Middle frontal gyrus (tissue), 1 donor: ENCODE results near the gene USF1.
"Not testable (repeated sequence)": the region's sequence is repeated elsewhere in the genome, so short reads cannot be mapped to it uniquely, and the experiment has no call there.

Source experiments
- DNase-seq: peaks from one replicate; pipeline ENCODE4 v3.0.0-alpha.2; 2015; ENCODE audit warnings: low spot score; ENCODE audit errors: extremely low spot score

Gene USF1

DNA sequence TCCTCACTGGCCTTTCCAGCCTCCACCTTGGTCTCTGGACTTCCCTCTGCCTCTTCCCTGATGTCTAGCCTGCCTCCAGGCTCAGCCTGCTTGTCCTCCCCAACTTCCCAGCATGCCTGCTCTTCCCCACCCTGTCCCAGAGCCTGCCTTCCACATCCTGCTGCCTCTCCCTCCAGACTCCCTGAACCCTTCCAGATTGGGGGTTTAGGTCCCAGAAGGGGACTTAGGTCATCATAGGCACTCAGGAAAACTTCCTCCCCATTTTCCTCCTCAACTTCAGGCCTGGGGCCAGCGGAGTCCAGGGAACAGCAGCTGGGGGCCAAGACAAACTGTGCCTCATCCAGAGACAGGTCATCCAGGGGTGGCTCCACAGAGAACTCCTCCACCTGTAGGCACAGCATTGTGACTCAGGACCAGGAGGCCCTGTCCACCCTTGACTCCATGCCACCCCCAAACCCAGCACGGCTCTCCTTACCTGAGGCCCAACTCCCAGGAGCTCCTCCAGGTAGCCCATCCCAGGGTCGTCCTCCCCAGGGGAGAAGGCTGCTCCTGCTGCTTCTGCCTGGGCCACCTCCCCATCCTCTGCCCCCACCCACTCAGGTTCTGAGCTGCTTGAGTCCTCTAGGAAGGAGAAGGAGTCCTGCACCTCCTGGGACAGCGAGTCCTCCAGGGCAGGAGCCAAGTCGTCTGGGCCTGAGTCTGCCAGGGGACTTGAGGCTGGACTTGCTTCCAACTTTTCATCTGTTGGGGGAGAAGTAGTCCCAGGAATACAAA lies 3.4 kb upstream of the USF1 start:
- DNase-seq, result no peak

DNA sequence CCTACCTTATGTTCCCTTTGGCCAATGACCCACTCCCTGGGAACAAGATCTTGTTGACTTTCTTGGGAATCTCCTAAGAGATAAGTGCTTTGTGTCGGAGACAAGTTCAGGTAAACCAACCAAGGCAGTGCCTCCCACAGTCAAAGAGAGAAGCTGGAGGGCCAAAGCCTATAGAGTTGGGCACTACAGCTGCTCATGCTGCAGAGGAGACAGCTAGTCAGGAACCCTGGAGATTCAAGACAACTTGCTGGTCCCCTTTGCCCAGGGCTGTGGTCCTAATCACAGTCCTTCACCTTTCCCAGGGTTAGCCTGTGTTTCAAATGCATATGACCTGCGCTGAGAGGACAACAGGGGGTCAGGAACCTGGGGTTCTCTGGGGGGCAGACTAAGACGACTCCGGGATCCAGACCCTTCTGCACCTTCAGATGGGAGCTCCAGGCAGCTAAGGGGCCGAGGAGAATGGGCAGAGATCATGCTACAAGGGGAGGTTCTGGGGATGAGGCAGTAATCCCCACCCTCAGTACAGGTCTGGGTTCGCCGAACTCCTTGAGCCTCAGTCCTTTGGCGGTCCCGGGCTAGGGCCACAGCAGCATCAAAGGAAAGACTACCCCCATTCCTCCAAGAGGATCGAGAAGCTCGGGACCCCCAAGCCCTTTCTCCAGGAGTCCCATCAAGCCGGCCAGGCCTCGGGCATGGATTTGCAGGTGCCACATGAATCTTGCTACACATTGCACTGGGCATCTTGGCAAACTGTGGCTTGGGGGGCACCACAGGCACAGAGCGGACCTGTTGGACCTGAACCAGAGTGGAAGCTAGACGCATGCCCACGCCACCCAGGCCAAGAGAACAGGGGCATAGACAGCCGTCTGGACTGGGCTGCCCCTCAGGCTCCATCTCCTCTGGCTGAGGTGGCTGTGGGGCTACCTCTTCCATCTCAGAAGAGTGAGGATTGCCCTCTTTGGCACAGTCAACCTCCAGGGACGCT lies 2.0 kb upstream of the USF1 start:
- no peak for DNase-seq

DNA sequence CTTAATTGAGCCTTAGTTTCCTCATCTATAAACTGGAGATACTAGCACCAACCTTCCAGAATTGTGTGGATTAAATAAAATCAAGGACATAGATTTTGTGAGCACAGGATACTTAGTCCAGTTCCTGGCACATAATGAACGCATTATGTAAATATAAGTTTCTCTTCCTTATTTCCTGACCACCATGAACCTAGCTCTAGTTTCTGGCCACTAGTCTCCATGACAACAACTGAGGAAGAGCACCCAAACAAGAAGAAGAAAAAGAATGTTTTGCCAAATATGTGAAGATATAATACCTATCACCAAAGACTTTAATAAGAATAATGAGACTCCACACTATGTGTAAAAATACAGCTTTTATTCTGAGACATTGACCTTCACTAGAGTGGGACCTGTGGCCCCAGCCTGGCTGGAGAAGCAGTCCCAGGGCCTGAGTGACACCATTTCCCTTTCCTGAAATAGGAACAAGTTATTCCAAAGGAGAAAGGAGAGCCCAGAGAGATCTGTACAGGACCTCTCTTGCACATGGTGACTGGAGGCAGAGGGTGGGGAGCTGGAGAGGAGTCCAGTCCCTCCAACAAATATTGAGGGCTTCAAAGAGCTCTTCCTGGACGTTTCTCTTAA lies 940 bp upstream of the USF1 start:
- no peak for DNase-seq

- peak; percentile 20 for DNase-seq
These were observed 655 bp downstream of the USF1 start for GRCh38 chr1:161044908-161045735.

- DNase-seq, result no peak
These were observed 1.3 kb downstream of the USF1 start for GRCh38 chr1:161044535-161044907.

DNA sequence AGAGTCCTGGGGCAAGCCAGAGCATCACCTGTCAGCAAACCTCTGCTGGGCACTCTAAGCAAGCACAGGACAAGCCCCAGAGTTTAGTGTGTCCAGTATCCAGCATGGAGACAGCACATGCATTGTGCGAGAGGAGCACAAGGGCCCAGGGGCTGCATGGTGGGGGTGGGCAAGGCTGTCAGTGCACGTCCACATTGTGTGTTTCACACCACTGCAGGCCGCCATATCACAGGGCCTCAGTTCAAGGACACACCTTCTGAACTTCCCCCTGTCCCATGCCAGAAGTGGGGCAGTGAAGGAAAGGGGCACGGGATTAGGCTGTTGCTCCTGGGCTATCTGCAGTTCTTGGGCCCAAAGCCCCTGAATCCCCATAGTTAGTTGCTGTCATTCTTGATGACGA lies 6.2 kb downstream of the USF1 start:
- no peak for DNase-seq

DNA sequence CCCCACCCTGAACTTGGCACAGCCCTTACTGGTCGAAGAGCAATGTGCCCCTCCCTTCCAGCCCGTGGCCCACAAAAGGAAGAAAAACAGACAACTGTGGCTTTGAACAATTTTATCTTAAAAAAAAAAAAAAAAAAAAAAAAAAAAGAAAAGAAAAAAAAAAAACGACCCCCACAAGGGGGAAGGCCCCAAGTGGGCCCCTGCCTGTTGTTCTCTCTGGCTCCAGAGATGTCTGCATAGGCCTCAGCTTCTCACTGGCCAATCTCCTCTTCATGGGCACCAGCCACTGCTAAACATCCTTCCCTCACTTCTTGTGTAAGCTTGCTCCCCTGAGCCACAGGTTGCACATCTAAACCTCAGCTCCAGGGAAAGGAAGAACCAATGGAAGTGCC lies 6.6 kb downstream of the USF1 start:
- no peak for DNase-seq

- DNase-seq, result peak; percentile 34
These were observed 7.1 kb downstream of the USF1 start, which contains the start of gene TSTD1 for GRCh38 chr1:161038523-161039153. TSS of gene TSTD1 (minus strand) at chr1:161038964. CDS start at chr1:161038889, 75 bp downstream.

DNA sequence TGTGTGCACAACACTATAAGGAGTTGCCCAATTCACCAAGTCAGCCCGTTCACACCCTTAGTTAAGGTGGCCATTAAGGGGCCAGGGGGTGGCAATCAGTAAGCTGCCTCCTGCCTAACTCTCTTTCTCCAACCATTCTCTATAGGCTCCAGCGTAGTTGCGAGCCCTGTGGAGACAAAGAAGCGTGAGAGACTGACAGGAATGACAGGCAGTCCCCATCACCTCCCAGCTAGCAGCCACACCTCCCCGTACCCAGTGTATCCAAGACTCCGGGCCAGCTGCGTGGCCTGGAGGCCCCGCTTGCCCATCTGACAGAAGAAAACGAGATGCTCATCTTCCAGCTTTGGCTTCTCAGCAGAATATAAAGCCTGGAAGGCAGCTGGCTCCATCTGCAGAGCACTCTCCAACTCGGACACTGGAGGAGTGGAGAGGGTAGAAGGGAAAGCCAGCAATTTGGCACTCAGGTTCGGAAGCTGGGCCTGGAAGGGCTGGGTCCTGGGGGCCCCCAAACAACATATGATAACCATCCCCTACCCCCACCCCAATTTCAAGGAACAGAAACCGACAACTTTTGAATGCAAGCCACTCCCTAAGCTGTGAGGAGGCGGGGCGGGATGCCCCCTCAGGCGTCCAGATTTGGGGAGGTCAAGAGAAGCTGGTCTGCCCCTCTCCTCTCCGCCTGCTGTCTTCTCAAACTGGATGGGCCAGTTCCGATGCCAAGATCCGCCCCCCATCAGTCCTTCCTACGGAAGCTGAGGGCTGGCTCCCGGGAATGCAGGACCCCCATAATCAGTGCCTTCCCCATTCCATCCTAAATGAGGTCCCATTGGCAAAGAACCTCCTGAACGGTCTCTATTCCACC lies 7.9 kb downstream of the USF1 start:
- DNase-seq, result no peak

GRCh38 chr1:161033751-161034150 lies 12.0 kb downstream of the USF1 start:
- DNase-seq, result no peak

DNA sequence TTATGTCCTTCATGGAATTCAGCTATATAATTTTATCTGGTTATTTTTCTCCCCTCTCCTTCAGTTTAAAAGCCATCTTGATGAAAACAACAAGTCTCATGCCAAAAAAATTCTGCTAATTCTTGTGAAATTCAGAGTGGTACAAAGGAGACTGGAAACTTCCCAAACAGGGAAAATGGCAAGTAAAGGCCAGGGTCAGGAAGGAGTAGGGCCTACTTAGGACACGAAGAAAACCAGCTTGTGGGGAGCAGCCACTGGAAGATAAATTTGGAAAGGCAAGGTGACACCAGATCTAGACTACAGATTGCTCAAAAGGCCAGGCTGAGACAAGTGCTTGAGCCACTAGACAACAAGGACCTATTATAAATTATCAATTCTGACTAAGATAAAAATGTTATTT lies 13.4 kb downstream of the USF1 start:
- no peak for DNase-seq

DNA sequence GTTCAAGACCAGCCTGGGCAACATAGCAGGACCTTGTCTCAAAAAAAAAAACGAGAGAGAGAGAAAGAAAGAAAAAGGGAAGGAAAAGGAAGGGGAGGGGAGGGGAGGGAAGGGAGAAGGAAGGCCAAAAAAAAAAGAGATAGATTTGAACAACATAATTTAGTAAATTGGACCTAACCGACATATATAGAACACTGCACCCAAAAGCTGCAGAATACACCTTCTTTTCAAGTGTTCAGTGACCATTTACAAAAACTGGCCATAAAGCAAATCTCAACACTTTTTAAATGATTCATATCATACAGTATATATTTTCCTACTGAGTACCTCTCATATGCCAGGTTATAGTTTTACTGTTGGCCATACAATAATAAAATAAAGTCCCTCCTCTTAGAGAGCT lies 13.9 kb downstream of the USF1 start:
- DNase-seq, result no peak

- not testable (repeated sequence) for DNase-seq
These were observed 16.3 kb downstream of the USF1 start for GRCh38 chr1:161029466-161029865.

DNA sequence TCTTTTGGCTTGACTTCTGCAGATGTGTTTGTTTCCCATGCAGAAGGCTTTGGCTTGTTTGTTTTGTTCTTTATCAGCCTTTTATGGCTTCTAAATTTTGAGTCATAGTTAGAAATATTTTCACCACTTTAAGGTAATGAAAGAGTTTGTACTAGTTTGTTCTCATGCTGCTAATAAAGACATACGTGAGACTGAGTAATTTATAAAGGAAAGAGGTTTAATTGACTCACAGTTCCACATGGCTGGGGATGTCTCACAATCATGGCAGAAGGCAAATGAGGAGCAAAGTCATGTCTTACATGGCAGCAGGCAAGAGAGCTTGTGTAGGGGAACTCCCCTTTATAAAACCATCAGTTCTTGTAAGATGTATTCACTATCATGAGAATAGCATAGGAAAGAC lies 18.8 kb downstream of the USF1 start:
- not testable (repeated sequence) for DNase-seq

DNA sequence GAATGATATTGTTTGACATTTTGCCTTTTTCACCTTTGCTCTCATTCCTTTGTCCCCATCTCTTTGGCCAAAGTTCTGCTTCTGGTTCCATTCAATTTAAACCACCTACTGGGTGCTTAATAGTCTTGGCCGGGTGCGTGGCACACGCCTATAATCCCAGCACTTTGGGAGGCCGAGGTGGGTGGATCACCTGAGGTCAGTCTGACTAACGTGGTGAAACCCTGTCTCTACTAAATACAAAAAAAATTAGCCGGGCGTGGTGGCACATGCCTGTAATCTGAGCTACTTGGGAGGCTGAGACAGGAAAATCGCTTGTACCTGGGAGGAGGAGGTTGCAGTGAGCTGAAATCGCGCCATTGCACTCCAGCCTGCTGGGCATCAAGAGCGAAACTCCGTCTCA lies 23.3 kb downstream of the USF1 start:
- DNase-seq, result not testable (repeated sequence)

GRCh38 chr1:161021970-161022353 lies 23.8 kb downstream of the USF1 start:
- DNase-seq, result no peak

DNA sequence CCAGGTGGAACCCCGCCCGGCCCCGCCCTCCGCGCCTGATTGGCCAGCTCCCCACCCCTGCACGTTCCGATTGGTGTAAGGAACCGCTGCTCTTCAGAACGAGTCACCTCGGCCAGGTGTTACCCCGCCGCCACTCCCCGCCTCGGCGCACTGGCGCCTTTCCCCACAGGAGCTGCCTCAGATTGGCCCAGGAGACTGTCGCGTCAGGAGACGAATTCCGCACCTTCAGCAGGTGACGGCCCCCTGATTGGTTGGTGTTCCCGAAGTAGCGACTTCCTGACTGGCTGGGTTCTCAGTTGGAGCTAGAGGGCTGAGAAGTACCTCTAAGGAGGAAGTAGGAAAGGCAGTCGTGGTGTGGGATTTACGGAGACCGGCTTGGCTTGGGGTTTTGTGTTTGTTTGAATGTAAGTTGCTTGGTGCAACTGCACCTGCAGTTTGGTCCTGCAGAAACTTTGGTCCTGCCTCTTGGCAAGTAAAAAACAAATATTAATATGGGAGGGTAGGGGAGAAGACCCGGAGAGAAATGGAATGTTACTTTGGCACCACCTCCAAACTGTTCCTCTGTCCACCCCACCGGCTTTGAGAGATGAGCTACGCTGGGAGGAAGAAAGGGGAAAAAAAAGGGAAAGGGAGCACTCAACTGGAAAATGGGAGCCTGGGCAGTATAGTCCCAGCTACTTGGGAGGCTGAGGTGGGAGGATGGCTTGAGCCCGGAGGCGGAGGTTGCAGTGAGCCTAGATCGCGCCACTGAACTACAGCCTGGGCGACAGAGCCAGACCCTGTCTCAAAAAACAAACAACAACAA lies 24.4 kb downstream of the USF1 start:
- DNase-seq, result no peak

GRCh38 chr1:161020509-161021164 lies 25.1 kb downstream of the USF1 start, which contains the start of gene F11R:
TSS of gene F11R (minus strand) at chr1:161021152. CDS start at chr1:161021073, 79 bp downstream.
- no peak for DNase-seq
